ENCODE measurements around the gene SSC5D. TPM values are rescaled to one million over a fixed set of nuclear protein-coding genes. Genes with fewer than 3 reads are reported as not detected.
A peak's percentile ranks its signal among the peaks of the same experiment; 100 is the strongest.

Gene SSC5D
- total and polyA plus RNA-seq, 10 of the 15 experiments (the other 5 are each of a cell fraction or from before 2014, with no cell fraction given), result 0.03 to 0.13 (median 0.05) TPM; not detected in 4

- Histone ChIP-seq H3K4me1 (ENCODE audit: control insufficient read depth, insufficient read depth, low read length) (no peaks in the 10 kb centered on the region), H2AFZ (ENCODE audit: control insufficient read depth, low read depth, low read length) (no peak overlapping the region), H3K9me3 (replicated peaks; ENCODE audit: control insufficient read depth, insufficient read depth, low read length) (no peaks in the 10 kb centered on the region), H4K20me1 (ENCODE audit: control insufficient read depth, insufficient read depth) (no peaks in the 10 kb centered on the region), H3K79me2 (ENCODE audit: control insufficient read depth, insufficient read depth, low read length) (no peaks in the 10 kb centered on the region), H3K27ac (ENCODE audit: control insufficient read depth, insufficient read depth) (no peak overlapping the region), H3K27me3 (replicated peaks in 1 of 2; ENCODE audit: control insufficient read depth in 2 of 2, insufficient read depth in 2 of 2, low read length in 1 of 2) (peaks cover 0 to 1% of the 10 kb centered on the region in 2 experiments; a peak in 2 of 4 replicates), H3K4me3 (no peak overlapping the region), H3K36me3 (ENCODE audit: control insufficient read depth in 2 of 2, insufficient read depth in 2 of 2, low read length in 1 of 2) (no peaks in the 10 kb centered on the region), H3K4me2 (ENCODE audit: control insufficient read depth, insufficient read depth) (peak overlapping the region; percentile 9; the same call in 1 of the 2 replicates), H3K9ac (ENCODE audit: control insufficient read depth, insufficient read depth, low read length) (no peak overlapping the region)
- BruUV-seq (replicated peaks), result no TSS peak
- CTCF ChIA-PET, result no interaction called here
- in situ Hi-C loops (cut with MboI) (no loop called here), intact Hi-C loops (cut with micrococcal nuclease; ENCODE audit: unreplicated experiment) (no loop called here)
- RAD21 ChIA-PET (ENCODE audit: unreplicated experiment), result no interaction called here
- TF ChIP-seq ATF2 (IDR thresholded peaks at IDR 0.05; ENCODE audit: low read length) (no peak), USF2 (IDR thresholded peaks at IDR 0.05; ENCODE audit: borderline replicate concordance, low read depth, low read length) (no peak), CEBPZ (IDR thresholded peaks at IDR 0.05; ENCODE audit: low read depth, low read length) (no peak), PKNOX1 (IDR thresholded peaks at IDR 0.05) (peak; percentile 75), PBX3 (IDR thresholded peaks at IDR 0.05; ENCODE audit: insufficient replicate concordance, low read depth, low read length) (peak; percentile 55)
- WGBS (ENCODE audit: insufficient coverage, insufficient replicate concordance, low lambda C conversion rate, missing lambda C conversion rate), result 35% methylated on average over 34 of the region's 39 CpGs
- FAIRE-seq (no peak), ATAC-seq (peak; percentile 62), DNase-seq (ENCODE audit: low read depth, low spot score) (no peak)
- POLR2A ChIA-PET, result no interaction called here
- SMC1A ChIA-PET (ENCODE audit: uncharacterized antibody, unreplicated experiment), result no interaction called here
Measured at GRCh38 chr19:55440411-55441105, 47.7 kb upstream of the SSC5D start.

Measured in GM12878 (cell line).